DMS114 treated with DMSO at 0.1 percent for 48 hours (cell line): ENCODE data around the gene KRTAP13-2.

Experiments
- DNase-seq: peaks from one replicate; lab custom pipeline; 2025; ENCODE audit not compliant: unreplicated experiment; lab: John Stamatoyannopoulos, UW

KRTAP13-2 gene

GRCh38 chr21:30326390-30326789 is 45.7 kb downstream of the KRTAP13-2 start:
- no peak for DNase-seq
